Mucosa of descending colon (tissue), 3 donors: Measurements from ENCODE around the gene STK40. TPM values are rescaled to one million over a fixed set of nuclear protein-coding genes. Genes with fewer than 3 reads are reported as not detected.

ENCODE experiments used
- ATAC-seq: fragments of 200-7000 bp; cut with Tn5 transposase; one replicate; pipeline ENCODE4 v1.9.1; 2020; ENCODE audit warnings: mild to moderate bottlenecking, moderate library complexity
- DNase-seq, 3 donors: peaks; one replicate each; pipeline ENCODE4 v3.0.0-alpha.2; 2020
- H3K36me3 ChIP-seq: fragments of 200-600 bp; one replicate; pipeline ENCODE4 v1.8.0; 2021; ENCODE audit warnings: low read depth, mild to moderate bottlenecking
- H3K4me1 ChIP-seq: fragments of 200-600 bp; one replicate; pipeline ENCODE4 v1.8.0; 2021; ENCODE audit warnings: low read depth, mild to moderate bottlenecking
- H3K4me3 ChIP-seq: fragments of 200-600 bp; one replicate; pipeline ENCODE4 v1.8.0; 2021; ENCODE audit warnings: mild to moderate bottlenecking
- H3K9me3 ChIP-seq: fragments of 200-600 bp; one replicate; pipeline ENCODE4 v1.8.0; 2021; ENCODE audit warnings: mild to moderate bottlenecking
- intact Hi-C, 2 donors: fragments of 100-400 bp; cut with DNase I in 1 of 2; cut with micrococcal nuclease in 1 of 2; formaldehyde crosslinking; loops; one replicate each; pipeline versions ENCODE4 v1.11.0 to v1.11.1; 2022; cut with DNase I, micrococcal nuclease
- total RNA-seq, 3 donors: library from RNA; stranded (reverse); fragmentation: NEBNext Ultra II Directional in 2 of 3; extraction: Animal tissue kit (Norgen Biotek cat#: 25700) in 2 of 3; gene quantifications; one replicate each; pipeline versions ENCODE4 v1.2.1 to v1.2.4, GENCODE V29; 2021 to 2023
- TF ChIP-seq, protein P1 (sequence below): fragments of 200-600 bp; IDR thresholded peaks from one replicate; pipeline ENCODE4 v1.8.0; 2022; ENCODE audit warnings: antibody characterized with exemption, mild to moderate bottlenecking
- donor health status: DM: no; HTN: no; CAD: no; lungs with moderate emphysema.
- donor health status: DM: no; HTN: no; CAD: no.
- donor health status: DM: no; HTN: yes; CAD: no.

Gene STK40
- total RNA-seq, 3 donors from 2014 or later: 51.5 to 85.0 (median 59.4) TPM

DNA sequence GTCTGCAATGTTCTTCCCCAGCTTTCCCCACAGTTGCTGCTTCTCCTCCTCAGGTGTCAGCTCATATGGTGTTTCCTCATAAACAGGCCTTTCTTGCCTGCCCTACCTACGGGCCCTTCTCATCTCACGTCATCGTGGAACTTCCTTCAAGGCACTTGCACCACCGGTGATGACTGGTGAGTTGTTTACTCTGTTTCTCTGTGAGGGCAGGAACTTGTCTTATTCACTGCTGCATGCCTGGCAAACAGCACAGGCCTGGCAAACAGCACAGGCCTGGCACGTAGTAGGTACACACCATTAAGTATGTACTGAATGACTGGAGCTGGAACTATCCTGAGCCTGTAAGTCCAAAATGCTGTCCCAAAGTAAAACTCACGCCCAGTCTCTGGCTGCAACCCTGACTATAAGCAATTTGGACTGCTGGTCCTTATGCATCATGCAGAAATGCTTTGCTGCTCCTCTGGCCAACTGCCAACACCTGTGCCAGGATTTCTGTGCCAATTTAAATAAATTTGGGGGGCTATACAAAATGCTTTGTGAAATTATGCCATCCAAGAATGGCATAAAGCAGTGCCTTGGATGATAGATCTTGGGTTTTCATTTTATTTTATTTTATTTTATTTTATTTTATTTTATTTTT, 25.7 kb downstream of the STK40 start:
- Histone ChIP-seq H3K36me3 (no peaks in the 10 kb centered on the region), H3K9me3 (no peaks in the 10 kb centered on the region), H3K4me3 (no peak overlapping the region), H3K4me1 (no peaks in the 10 kb centered on the region)
- no peak for DNase-seq
- TF ChIP-seq, protein P1, sequence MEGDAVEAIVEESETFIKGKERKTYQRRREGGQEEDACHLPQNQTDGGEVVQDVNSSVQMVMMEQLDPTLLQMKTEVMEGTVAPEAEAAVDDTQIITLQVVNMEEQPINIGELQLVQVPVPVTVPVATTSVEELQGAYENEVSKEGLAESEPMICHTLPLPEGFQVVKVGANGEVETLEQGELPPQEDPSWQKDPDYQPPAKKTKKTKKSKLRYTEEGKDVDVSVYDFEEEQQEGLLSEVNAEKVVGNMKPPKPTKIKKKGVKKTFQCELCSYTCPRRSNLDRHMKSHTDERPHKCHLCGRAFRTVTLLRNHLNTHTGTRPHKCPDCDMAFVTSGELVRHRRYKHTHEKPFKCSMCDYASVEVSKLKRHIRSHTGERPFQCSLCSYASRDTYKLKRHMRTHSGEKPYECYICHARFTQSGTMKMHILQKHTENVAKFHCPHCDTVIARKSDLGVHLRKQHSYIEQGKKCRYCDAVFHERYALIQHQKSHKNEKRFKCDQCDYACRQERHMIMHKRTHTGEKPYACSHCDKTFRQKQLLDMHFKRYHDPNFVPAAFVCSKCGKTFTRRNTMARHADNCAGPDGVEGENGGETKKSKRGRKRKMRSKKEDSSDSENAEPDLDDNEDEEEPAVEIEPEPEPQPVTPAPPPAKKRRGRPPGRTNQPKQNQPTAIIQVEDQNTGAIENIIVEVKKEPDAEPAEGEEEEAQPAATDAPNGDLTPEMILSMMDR: no peak
- ATAC-seq: peak; percentile 80
- intact Hi-C loops: no loop called here

DNA sequence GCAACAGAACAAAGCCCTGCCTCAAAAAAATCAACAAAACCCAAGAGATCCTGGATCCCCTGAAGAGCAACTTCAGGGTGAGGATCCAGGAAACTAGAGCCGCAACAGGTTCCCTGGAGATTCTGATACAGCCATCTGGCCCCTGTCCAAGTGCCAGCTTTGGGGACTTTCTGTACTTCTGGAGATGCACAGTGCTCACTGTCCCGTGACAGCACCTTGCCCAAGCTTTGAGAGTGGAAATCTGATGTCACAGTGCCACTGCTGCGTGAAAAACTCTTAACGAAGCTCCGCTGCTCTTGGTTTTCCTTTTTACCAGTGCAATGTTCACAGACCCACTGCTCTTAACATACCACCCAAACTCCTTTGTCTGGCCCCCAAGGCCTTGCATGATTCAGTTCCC, 26.3 kb downstream of the STK40 start:
- intact Hi-C loops: no loop called here
- Histone ChIP-seq H3K4me3 (no peak overlapping the region), H3K9me3 (no peaks in the 10 kb centered on the region), H3K36me3 (no peaks in the 10 kb centered on the region), H3K4me1 (no peaks in the 10 kb centered on the region)
- TF ChIP-seq, protein P1: no peak
- DNase-seq (no peak), ATAC-seq (no peak)

DNA sequence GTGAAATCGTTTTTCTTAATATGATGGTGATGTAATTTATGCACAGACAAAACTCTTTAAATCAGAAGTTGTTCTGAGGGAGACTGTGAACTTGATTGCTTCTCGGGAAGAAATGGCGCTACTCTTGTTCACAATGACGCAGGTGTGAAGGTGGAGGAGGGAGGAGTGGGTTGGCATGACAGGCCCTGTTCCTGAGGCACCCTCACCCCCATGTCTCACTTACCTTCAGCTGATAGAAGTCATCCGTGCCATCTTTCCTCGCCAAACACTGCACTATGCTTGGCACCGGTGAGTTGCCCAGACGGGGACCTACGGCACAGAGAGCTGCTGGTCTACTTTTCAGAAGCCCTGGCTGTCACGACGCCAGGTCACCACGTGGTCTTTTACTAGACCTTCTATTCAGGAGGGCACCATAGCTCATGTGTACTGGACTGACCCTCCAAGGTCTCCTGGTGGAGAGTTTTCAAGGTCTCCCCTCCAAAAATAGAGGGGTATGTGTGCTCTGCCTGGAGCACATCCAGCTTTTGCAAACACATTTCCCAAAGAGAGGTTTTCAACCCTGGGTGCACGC, 27.1 kb downstream of the STK40 start:
- no peaks in the 10 kb centered on the region for H3K36me3 ChIP-seq
- ATAC-seq (no peak), DNase-seq (no peak)
- H3K9me3 ChIP-seq: no peaks in the 10 kb centered on the region
- no peaks in the 10 kb centered on the region for H3K4me1 ChIP-seq
- H3K4me3 ChIP-seq: no peak overlapping the region
- TF ChIP-seq, protein P1: no peak
- intact Hi-C loops: no loop called here

DNA sequence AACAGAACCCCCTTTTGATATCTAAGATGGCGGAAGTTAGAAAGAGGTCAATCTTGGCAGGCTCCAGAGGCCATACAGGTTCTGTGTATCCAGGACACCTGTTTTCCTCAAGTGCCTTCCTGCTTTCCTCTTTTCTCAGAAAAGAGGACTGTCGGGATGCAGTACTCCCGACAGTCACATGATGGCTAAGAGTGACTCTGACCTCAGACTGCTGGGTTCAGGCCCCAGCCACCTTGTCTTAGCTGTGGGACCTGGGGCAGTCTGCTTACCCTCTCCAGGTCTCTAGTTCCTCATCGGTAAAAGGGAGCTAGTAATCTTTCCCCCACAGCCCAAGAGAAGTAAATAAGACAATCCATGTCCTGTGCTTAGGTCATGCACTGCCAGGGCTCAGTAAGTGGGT, 29.9 kb downstream of the STK40 start:
- H3K36me3 ChIP-seq: no peaks in the 10 kb centered on the region
- no peak for ATAC-seq
- H3K4me1 ChIP-seq: no peaks in the 10 kb centered on the region
- no peaks in the 10 kb centered on the region for H3K9me3 ChIP-seq
- no peak overlapping the region for H3K4me3 ChIP-seq
- TF ChIP-seq, protein P1: no peak
- intact Hi-C loops: no loop called here
- DNase-seq: no peak

DNA sequence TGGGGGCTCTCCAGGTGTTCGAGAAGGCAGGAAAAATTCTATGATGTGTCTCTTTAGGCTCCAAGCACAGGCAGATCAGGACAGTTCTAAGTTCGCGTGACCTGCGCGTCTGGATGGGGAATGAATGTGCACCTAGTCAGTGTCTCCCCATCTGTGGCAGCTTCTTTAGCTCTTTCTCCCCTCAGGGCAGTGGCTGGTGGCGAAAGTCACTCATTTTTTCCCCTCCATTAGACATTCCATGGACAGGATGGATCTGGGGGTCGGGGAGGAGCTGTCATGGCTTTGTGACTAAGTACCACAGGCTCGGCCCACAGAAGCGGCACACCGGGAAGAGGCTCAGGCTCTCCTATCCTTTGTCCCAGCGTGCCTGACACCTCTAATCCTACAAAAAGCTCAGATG, 31.2 kb downstream of the STK40 start:
- DNase-seq (no peak), ATAC-seq (no peak)
- TF ChIP-seq, protein P1: no peak
- Histone ChIP-seq H3K9me3 (no peaks in the 10 kb centered on the region), H3K4me1 (no peaks in the 10 kb centered on the region), H3K36me3 (no peaks in the 10 kb centered on the region), H3K4me3 (no peak overlapping the region)
- intact Hi-C loops: no loop called here
